Stimulated activated CD4-positive, alpha-beta T cell treated with anti-CD3 and anti-CD28 coated beads, Interleukin-12 subunit alpha, Interleukin-12 subunit beta, amount 100 ng/mL, for 24 hours (primary cell): ENCODE measurements around the gene KDM2B.

ENCODE experiments used
- DNase-seq, 2 experiments: peaks; one replicate each; pipeline ENCODE4 v3.0.0-alpha.2; 2020; ENCODE audit warnings: low read depth in 2 of 2

KDM2B gene

GRCh38 chr12:121461048-121461447 is 119.8 kb downstream of the KDM2B start:
- DNase-seq = no peak

GRCh38 chr12:121456551-121456950 is 124.3 kb downstream of the KDM2B start:
- DNase-seq = no peak

- no peak for DNase-seq
These were observed 124.9 kb downstream of the KDM2B start for GRCh38 chr12:121455766-121456420.

- DNase-seq = no peak
These were observed 125.9 kb downstream of the KDM2B start for GRCh38 chr12:121454921-121455320.

GRCh38 chr12:121453629-121454028 is 127.2 kb downstream of the KDM2B start:
- DNase-seq = no peak

GRCh38 chr12:121452985-121453360 is 127.8 kb downstream of the KDM2B start:
- DNase-seq = no peak

- DNase-seq = no peak
These were observed 128.4 kb downstream of the KDM2B start for GRCh38 chr12:121452340-121452984.

- DNase-seq = no peak
These were observed 128.9 kb downstream of the KDM2B start for GRCh38 chr12:121451961-121452339.

- no peak for DNase-seq
These were observed 132.0 kb downstream of the KDM2B start for GRCh38 chr12:121448771-121449315.

GRCh38 chr12:121446750-121447149 is 134.1 kb downstream of the KDM2B start:
- DNase-seq = no peak

GRCh38 chr12:121444842-121445202 is 136.0 kb downstream of the KDM2B start:
- no peak for DNase-seq

- no peak for DNase-seq
These were observed 136.6 kb downstream of the KDM2B start for GRCh38 chr12:121443911-121444841.

GRCh38 chr12:121443193-121443870 is 137.5 kb downstream of the KDM2B start:
- peak; percentile 45 to 63 for DNase-seq

GRCh38 chr12:121442028-121442948 is 138.5 kb downstream of the KDM2B start:
- no peak for DNase-seq

GRCh38 chr12:121441555-121441954 is 139.3 kb downstream of the KDM2B start:
- no peak for DNase-seq

GRCh38 chr12:121440768-121441167 is 140.1 kb downstream of the KDM2B start:
- DNase-seq = no peak

GRCh38 chr12:121439715-121440114 is 141.1 kb downstream of the KDM2B start:
- no peak for DNase-seq

- DNase-seq = no peak
These were observed 141.9 kb downstream of the KDM2B start for GRCh38 chr12:121438905-121439304.

- no peak for DNase-seq
These were observed 144.1 kb downstream of the KDM2B start for GRCh38 chr12:121436706-121437105.

- DNase-seq = no peak
These were observed 147.9 kb downstream of the KDM2B start for GRCh38 chr12:121432740-121433480.
